ENCODE measurements around the gene BTK. TPM values are rescaled to one million over a fixed set of nuclear protein-coding genes. Genes with fewer than 3 reads are reported as not detected.

Gene BTK
- total and polyA plus RNA-seq, 2 experiments from 2014 or later: not detected

DNA sequence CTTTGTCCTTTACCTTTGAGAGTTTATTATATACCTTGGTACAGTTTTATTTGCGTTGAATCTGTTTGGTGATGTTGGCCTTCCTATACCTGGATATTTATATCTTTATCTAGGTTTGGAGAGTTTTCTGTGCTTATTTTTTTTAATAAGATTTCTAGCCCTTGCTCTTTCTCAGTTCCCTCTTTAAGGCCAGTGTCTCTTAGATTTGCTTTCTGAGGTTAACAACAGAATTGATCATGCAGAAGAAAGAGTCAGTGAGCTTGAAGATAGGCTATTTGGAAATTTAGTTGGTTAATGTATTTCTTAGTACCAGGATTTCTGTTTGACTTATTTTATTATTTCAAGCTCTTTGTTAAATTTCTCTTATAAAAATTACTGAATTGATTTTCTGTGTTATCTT, 82.2 kb downstream of the BTK start:
- Histone ChIP-seq H3K27me3 (replicated peaks; ENCODE audit: insufficient read depth) (no peaks in the 10 kb centered on the region), H4K20me1 (ENCODE audit: insufficient read depth) (no peaks in the 10 kb centered on the region), H2AFZ (no peak overlapping the region), H3F3A (ENCODE audit: insufficient read depth) (no peaks in the 10 kb centered on the region), H3K9me2 (ENCODE audit: insufficient read depth) (no peaks in the 10 kb centered on the region), H3K36me3 (ENCODE audit: low read depth) (no peaks in the 10 kb centered on the region), H3K4me2 (ENCODE audit: unreplicated experiment) (no peak overlapping the region), H3K4me1 (ENCODE audit: insufficient read depth) (no peaks in the 10 kb centered on the region), H3K79me2 (ENCODE audit: insufficient read depth) (no peaks in the 10 kb centered on the region), H3K9me3 (ENCODE audit: low read depth) (no peaks in the 10 kb centered on the region), H3K4me3 (no peak overlapping the region), H3K27ac (no peak overlapping the region), H3K9ac (no peak overlapping the region)
- in situ Hi-C loops (cut with MboI): no loop called here
- no peak for TF ChIP-seq EZH2phosphoT487 (IDR thresholded peaks at IDR 0.05; ENCODE audit: insufficient read depth, low read depth)
- no peak for TF ChIP-seq EZH2 (IDR thresholded peaks at IDR 0.05; ENCODE audit: insufficient read depth, poor library complexity, severe bottlenecking)
- DNase-seq: no peak
- 79 to 95% methylated on average over 1 of the region's 1 CpG for WGBS, 2 experiments (ENCODE audit: low coverage in 1 of 2, low lambda C conversion rate in 2 of 2, missing lambda C conversion rate in 2 of 2)

Small RNA genes within 50 kb of the gene (small RNA-seq; reads per million reads assigned to genes)
- not detected for gene RNU6-934P (ENCODE audit: low read depth, low replicate concordance)

Other genes with a start within 250 kb of the BTK start
- 0.22 TPM in 1 of 2 replicates, not detected in the other for gene DRP2, start 166.4 kb downstream of the BTK start, total RNA-seq (2014; rRNA removed; shearing (Covaris generic))
- 0.18 and 0.21 TPM in 2 replicates for gene DRP2, start 166.4 kb downstream of the BTK start, polyA plus RNA-seq (2016; fragmentation: Nextera tagmentation; extraction: Ambion mirVana)
- gene TAF7L, start 94.9 kb downstream of the BTK start, total RNA-seq (2014; rRNA removed; shearing (Covaris generic)): 0.25 and 0.43 TPM in 2 replicates
- gene TAF7L, start 94.9 kb downstream of the BTK start, polyA plus RNA-seq (2016; fragmentation: Nextera tagmentation; extraction: Ambion mirVana): 0.23 and 0.53 TPM in 2 replicates
- gene TIMM8A, start 37.4 kb downstream of the BTK start, total RNA-seq (2014; rRNA removed; shearing (Covaris generic)): 1.9 and 14.9 TPM in 2 replicates
- 15.7 and 18.5 TPM in 2 replicates for gene TIMM8A, start 37.4 kb downstream of the BTK start, polyA plus RNA-seq (2016; fragmentation: Nextera tagmentation; extraction: Ambion mirVana)
- 240 and 757 TPM in 2 replicates for gene RPL36A, start 4.8 kb upstream of the BTK start, total RNA-seq (2014; rRNA removed; shearing (Covaris generic))
- gene RPL36A, start 4.8 kb upstream of the BTK start, polyA plus RNA-seq (2016; fragmentation: Nextera tagmentation; extraction: Ambion mirVana): 295 and 331 TPM in 2 replicates
- 27.1 and 36.6 TPM in 2 replicates for gene GLA, start 21.7 kb upstream of the BTK start, total RNA-seq (2014; rRNA removed; shearing (Covaris generic))
- gene GLA, start 21.7 kb upstream of the BTK start, polyA plus RNA-seq (2016; fragmentation: Nextera tagmentation; extraction: Ambion mirVana): 20.4 and 26.6 TPM in 2 replicates
- 53.1 and 59.0 TPM in 2 replicates for gene HNRNPH2, start 22.0 kb upstream of the BTK start, total RNA-seq (2014; rRNA removed; shearing (Covaris generic))
- 97.8 and 99.7 TPM in 2 replicates for gene HNRNPH2, start 22.0 kb upstream of the BTK start, polyA plus RNA-seq (2016; fragmentation: Nextera tagmentation; extraction: Ambion mirVana)
- gene ARMCX4, start 99.3 kb upstream of the BTK start, total RNA-seq (2014; rRNA removed; shearing (Covaris generic)): 1.8 and 2.3 TPM in 2 replicates
- 3.0 and 3.7 TPM in 2 replicates for gene ARMCX4, start 99.3 kb upstream of the BTK start, polyA plus RNA-seq (2016; fragmentation: Nextera tagmentation; extraction: Ambion mirVana)
- 29.0 and 30.0 TPM in 2 replicates for gene ARMCX1, start 164.4 kb upstream of the BTK start, total RNA-seq (2014; rRNA removed; shearing (Covaris generic))
- 27.5 and 29.8 TPM in 2 replicates for gene ARMCX1, start 164.4 kb upstream of the BTK start, polyA plus RNA-seq (2016; fragmentation: Nextera tagmentation; extraction: Ambion mirVana)
- gene ARMCX6, start 231.8 kb upstream of the BTK start, total RNA-seq (2014; rRNA removed; shearing (Covaris generic)): 27.7 and 42.3 TPM in 2 replicates
- 55.7 and 60.2 TPM in 2 replicates for gene ARMCX6, start 231.8 kb upstream of the BTK start, polyA plus RNA-seq (2016; fragmentation: Nextera tagmentation; extraction: Ambion mirVana)
- gene ARMCX3, start 237.0 kb upstream of the BTK start, total RNA-seq (2014; rRNA removed; shearing (Covaris generic)): 67.4 and 87.6 TPM in 2 replicates
- gene ARMCX3, start 237.0 kb upstream of the BTK start, polyA plus RNA-seq (2016; fragmentation: Nextera tagmentation; extraction: Ambion mirVana): 93.3 and 95.4 TPM in 2 replicates